ENCODE data around the gene COPS8. TPM values are rescaled to one million over a fixed set of nuclear protein-coding genes. Genes with fewer than 3 reads are reported as not detected.

Gene COPS8
- total and polyA plus RNA-seq, 2 experiments from 2014 or later: 120 to 130 TPM

- no peak for DNase-seq (ENCODE audit: low spot score)
- no peak for TF ChIP-seq STAT1 (IDR thresholded peaks at IDR 0.05; ENCODE audit: unreplicated experiment)
- TF ChIP-seq ZNF331 (CRISPR knock-in tag; IDR thresholded peaks at IDR 0.05; ENCODE audit: low read depth): no peak
- TF ChIP-seq EZH2phosphoT487 (IDR thresholded peaks at IDR 0.05; ENCODE audit: unreplicated experiment): no peak
- TF ChIP-seq EZH2 (IDR thresholded peaks at IDR 0.05; ENCODE audit: low read depth, unreplicated experiment): no peak
- no peak for TF ChIP-seq NANOG (IDR thresholded peaks at IDR 0.05; ENCODE audit: borderline replicate concordance)
- TF ChIP-seq JUNB (IDR thresholded peaks at IDR 0.05; ENCODE audit: unreplicated experiment): no peak
- TF ChIP-seq CTCF (conservative IDR thresholded peaks at IDR 0.05; ENCODE audit: low read depth in 2 of 2): no peak
- TF ChIP-seq ETS1 (IDR thresholded peaks at IDR 0.05): no peak
- no peak for TF ChIP-seq ZNF114 (CRISPR knock-in tag; IDR thresholded peaks at IDR 0.05)
- TF ChIP-seq POLR2AphosphoS5 (IDR thresholded peaks at IDR 0.05; ENCODE audit: low read depth): no peak
- no peak for TF ChIP-seq CREB1 (CRISPR knock-in tag; IDR thresholded peaks at IDR 0.05; ENCODE audit: low read depth)
- no peak for TF ChIP-seq ZNF462 (CRISPR knock-in tag; IDR thresholded peaks at IDR 0.05)
- Histone ChIP-seq H3K36me3 (ENCODE audit: insufficient read depth) (no peaks in the 10 kb centered on the region), H3K27ac (ENCODE audit: low read depth) (no peak overlapping the region), H3K4me2 (no peak overlapping the region), H3K79me2 (replicated peaks; ENCODE audit: insufficient read depth) (no peaks in the 10 kb centered on the region), H3K9me2 (ENCODE audit: insufficient read depth) (no peaks in the 10 kb centered on the region; the same call in 1 of the 2 replicates), H2AFZ (no peak overlapping the region), H3F3A (replicated peaks; ENCODE audit: low read depth) (0 out of 2 replicates have a peak, but pooled peaks cover 5% of the 10 kb centered on the region), H3K4me3 (no peak overlapping the region), H3K4me1 (ENCODE audit: insufficient read depth) (no peaks in the 10 kb centered on the region), H3K27me3 (ENCODE audit: insufficient read depth) (no peaks in the 10 kb centered on the region), H4K20me1 (replicated peaks; ENCODE audit: insufficient read depth) (no peaks in the 10 kb centered on the region)
- no peak for ATAC-seq
- Mint-ChIP-seq H3K9me3 (no peaks in the 10 kb centered on the region), H3K27ac (no peak overlapping the region), H3K4me1 (peaks cover 2% of the 10 kb centered on the region; the same call in 1 of the 3 replicates), H3K4me3 (no peak overlapping the region), H3K27me3 (ENCODE audit: insufficient read depth, low read depth, poor library complexity) (no peaks in the 10 kb centered on the region), H3K36me3 (ENCODE audit: low read depth) (no peaks in the 10 kb centered on the region)
Measured at GRCh38 chr2:237130562-237131421, 45.1 kb downstream of the COPS8 start.

All from GM23338 (cell line).